Measurements from ENCODE around the gene ITGAD. TPM values are rescaled to one million over a fixed set of nuclear protein-coding genes. Genes with fewer than 3 reads are reported as not detected.
A peak's percentile ranks its signal among the peaks of the same experiment; 100 is the strongest.

ITGAD gene
- total RNA-seq, 1 donor from 2014 or later, result not detected

DNA sequence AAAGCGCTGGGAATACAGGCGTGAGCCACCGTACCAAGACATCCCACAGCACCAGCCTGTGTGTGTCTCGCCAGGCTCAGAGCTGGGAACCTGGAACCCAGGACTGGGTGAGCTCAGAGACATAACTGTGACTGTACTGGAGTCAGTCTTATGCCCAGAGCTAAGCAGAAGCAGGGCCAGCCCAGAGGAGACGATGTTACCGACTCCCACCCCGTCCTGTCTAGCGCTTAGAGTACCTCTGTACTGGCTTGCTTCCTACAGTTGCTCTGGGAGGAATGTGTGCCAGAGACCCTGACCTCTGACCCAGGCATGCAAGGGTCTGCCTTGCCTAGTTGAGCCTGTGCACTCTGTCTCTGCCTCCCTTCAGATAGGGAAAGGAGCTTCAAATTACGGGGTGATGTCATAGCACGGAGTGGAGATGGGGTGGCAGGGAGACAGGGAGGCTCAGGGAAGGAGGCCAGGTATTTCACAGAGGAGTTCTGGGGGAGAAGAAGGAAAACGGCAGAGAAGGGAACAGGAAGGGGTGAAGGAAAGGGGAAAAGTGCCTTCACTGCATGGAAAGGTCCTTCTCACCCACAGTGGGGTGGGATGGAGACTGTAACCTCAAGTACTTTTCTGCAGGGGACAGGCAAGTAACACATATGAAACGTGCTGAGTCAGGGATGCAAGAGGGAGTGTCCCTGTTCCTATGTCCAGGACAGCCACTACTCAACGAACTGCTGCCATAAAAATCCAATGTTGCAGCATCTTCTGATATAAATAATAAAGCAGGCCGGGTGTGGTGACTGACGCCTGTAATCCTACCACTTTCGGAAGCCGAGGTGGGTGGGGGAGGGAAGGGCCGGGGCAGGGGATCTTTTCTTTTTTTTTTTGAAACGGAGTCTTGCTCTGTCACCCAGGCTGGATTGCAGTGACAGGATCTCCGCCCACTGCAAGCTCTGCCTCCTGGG lies 60.4 kb downstream of the ITGAD start:
- DNase-seq (ENCODE audit: low spot score), result no peak
- intact Hi-C loops (cut with DNase I), result loop anchor here (10.0 kb wide), 1 partner anchor 499 kb away; the partner anchor contains the start of gene SETD1A

DNA sequence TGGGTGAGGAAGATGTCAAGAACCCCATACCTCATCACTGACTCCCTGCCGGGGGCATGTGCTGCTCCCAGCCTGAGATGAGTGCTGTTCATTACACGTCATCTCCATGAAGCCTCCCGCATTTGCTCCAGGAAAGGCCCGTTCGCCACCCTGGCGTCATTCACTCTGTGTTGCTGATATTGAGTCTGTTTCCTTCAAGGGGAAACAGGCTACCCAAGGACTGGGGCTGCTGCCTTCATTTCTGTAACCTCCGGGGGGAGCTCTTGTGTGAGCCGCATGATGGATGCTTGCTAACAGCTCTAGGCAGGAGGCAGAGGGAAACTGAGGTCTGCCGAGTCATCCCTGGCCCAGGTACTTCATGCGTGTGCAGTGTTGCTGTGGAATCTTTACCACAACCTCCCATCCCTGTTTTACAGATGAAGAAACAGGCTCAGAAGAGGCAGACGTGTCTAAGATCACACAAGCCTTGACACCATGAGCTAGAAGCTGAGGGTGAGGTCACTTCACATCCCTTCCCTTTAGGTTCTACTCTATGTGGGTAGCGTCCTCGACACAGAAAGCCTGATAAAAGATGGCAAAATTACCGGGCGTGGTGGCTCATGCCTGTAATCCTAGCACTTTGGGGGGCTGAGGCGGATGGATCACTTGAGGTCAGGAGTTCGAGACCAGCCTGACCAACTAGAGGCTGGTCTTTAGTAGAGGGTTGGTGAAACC lies 62.6 kb downstream of the ITGAD start:
- intact Hi-C loops (cut with DNase I), result loop anchor here (5.0 to 10.0 kb wide), 5 partner anchors 52 to 501 kb away; partner anchors contain the start of genes RUSF1, SETD1A and ZNF267
- DNase-seq (ENCODE audit: low spot score), result no peak

- DNase-seq (ENCODE audit: low spot score), result no peak
- intact Hi-C loops (cut with DNase I), result loop anchor here (5.0 to 10.0 kb wide), 5 partner anchors 50 to 502 kb away; partner anchors contain the start of genes RUSF1, SETD1A and ZNF267
Measured at GRCh38 chr16:31456988-31457360, 63.8 kb downstream of the ITGAD start.

- DNase-seq (ENCODE audit: low spot score), result no peak
Measured at GRCh38 chr16:31458073-31458843, 65.1 kb downstream of the ITGAD start.

DNA sequence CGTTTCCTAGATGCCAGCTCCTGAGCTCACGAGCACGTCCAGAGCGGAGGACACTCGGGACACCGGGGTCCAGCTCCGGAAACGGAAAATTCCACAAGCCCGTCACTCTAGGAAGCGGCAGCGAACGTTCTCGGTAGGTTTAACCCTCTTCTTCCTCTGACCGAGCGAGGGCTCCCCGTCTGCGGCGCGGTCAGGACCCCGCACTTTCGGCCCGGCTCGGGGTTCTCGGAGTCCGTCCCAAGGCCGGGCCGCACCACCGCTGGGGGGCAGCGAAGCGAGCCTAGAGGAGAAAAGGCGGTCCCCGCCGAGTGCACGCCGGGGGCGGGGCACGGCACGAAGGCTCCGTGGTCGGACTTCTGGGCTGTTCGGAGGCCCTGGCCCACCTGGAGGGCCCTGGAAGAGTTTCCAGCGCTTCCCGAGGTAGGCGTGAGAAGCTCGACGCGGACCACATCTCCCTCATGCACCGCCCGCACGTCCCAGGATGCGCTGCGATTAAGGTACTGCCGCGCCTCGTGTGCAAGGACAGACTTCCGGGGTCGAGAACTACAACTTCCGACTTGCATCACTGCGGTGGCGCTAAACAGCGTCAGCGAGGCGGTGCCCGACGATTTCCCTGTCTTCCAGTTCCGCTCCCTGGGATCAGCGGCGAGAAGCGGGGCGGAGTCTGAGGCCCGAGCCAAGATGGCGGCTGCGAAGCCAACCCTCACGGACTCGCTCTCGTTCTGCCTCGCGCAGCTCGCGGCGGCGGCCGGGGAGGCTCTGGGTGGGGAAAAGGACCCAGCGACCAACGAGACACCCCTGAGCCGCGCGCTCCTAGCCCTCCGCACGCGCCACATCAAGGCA lies 65.9 kb downstream of the ITGAD start, which contains the start of gene ARMC5:
Gene ARMC5 (plus strand): TSS at position 658 of the 843 bp plus-strand sequence. CDS start 24 bp downstream, at position 682.
- intact Hi-C loops (cut with DNase I), result loop anchor here (5.0 to 10.0 kb wide), 5 partner anchors 48 to 504 kb away; partner anchors contain the start of genes RUSF1, SETD1A and ZNF267
- peak; percentile 98 for DNase-seq (ENCODE audit: low spot score)

More at GRCh38 chr16:31458073-31458843, 65.1 kb downstream of the ITGAD start:
- intact Hi-C loops (cut with DNase I), result loop anchor here (5.0 to 10.0 kb wide), 5 partner anchors 49 to 503 kb away; partner anchors contain the start of genes RUSF1, SETD1A and ZNF267

DNA sequence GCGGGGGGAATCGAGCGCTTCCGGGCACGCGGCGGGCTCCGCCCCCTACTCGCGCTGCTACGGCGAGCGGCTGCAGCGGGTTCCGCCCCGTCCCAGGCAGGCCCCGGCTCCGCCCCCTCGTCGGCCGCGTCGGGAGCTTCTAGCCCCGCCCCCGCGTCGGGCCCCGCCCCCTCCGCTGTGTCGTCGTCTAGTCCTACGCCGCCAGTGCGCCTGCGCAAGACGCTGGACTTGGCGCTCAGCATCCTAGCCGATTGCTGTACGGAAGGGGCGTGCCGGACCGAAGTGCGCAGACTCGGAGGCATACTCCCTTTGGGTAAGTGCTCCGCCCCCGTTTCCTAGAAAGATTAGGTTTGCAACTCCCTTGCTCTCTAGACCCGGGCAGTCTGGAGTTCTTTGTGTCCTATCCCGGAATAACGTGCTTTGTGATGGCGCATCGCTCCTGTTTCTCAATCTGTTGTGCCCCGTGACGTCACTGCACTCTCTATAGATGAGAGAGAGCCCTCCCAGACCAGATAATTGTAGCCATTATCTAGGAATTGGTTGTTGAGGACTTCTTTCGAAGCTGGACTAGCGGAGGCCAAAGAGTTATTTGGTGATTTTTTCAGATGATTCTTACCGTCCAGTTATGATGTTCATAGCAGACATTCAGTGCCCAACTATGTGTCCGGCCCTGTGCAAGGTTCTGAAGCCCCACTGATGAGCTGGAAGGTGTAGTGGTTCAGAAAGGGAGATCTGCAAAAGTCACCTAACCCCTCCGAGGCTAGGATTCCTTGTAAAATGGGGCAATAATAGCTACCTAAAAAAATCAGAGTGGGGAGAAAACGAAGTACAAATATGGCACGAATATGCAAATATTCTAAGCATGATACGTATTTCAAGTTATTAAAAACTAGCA lies 66.8 kb downstream of the ITGAD start:
- intact Hi-C loops (cut with DNase I), result loop anchor here (5.0 to 10.0 kb wide), 5 partner anchors 47 to 505 kb away; partner anchors contain the start of genes RUSF1, SETD1A and ZNF267

GRCh38 chr16:31460582-31461002 lies 67.5 kb downstream of the ITGAD start:
- intact Hi-C loops (cut with DNase I), result no loop called here
- no peak for DNase-seq (ENCODE audit: low spot score)

More for the DNA sequence above, 66.8 kb downstream of the ITGAD start:
- DNase-seq (ENCODE audit: low spot score), result peak; percentile 100

- DNase-seq (ENCODE audit: low spot score), result no peak
- intact Hi-C loops (cut with DNase I), result no loop called here
Measured at GRCh38 chr16:31461201-31461920, 68.2 kb downstream of the ITGAD start.

- intact Hi-C loops (cut with DNase I), result no loop called here
- DNase-seq (ENCODE audit: low spot score), result no peak
Measured at GRCh38 chr16:31461921-31462804, 69.0 kb downstream of the ITGAD start.

DNA sequence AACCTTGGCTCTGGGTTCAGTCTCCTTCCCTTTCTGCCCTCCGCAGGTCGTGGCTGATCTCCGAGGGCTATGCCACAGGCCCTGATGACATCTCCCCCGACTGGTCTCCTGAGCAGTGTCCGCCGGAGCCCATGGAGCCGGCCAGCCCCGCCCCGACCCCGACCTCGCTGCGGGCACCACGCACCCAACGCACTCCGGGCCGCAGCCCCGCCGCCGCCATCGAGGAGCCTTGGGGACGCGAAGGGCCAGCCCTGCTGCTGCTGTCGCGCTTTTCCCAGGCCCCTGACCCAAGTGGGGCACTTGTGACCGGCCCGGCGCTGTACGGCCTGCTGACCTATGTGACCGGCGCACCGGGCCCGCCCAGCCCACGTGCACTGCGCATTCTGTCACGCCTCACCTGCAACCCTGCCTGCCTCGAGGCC lies 71.2 kb downstream of the ITGAD start:
- intact Hi-C loops (cut with DNase I), result no loop called here
- no peak for DNase-seq (ENCODE audit: low spot score)

DNA sequence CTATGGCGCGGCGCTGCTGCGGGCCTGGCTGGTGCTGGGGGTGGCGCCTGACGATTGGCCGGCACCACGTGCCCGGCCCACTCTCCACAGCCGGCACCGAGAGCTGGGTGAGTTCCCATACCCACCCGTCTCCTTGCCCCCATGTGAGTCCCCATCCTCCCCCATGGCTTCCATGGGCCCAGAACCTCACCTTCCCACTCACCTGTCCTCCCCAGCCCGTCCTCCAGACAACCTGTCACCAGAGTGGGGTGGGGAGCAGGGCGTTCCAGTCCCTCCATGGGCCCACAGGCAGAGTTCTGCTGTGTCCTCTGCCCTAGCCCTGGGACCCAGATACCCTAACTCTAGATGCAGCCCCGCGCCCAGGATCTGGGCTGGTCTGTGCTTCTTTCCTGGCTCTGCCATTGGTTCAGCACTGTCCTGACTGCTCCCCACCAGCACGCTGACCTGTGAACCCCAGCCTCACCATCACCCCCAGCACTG lies 71.7 kb downstream of the ITGAD start:
- intact Hi-C loops (cut with DNase I), result no loop called here
- DNase-seq (ENCODE audit: low spot score), result no peak

DNA sequence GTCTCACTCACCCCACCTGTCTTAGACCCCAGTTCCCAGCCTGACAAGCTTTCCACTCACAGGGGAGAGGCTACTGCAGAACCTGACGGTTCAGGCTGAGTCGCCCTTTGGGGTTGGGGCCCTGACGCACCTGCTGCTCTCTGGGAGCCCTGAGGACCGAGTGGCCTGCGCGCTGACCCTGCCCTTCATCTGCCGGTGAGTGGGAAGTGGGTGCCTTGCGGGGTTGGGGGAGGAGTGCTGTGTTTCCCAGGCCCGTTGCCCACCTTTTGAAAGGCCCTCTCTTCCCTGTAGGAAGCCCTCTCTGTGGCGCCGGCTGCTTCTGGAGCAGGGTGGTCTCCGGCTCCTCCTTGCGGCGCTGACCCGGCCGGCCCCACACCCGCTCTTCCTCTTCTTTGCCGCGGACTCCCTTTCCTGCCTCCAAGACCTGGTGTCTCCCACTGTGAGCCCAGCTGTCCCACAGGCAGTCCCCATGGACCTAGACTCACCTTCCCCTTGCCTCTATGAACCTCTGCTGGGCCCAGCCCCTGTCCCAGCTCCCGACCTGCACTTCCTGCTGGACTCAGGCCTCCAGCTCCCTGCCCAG lies 72.7 kb downstream of the ITGAD start:
- no peak for DNase-seq (ENCODE audit: low spot score)
- intact Hi-C loops (cut with DNase I), result no loop called here

GRCh38 chr16:31466381-31466841 lies 73.3 kb downstream of the ITGAD start:
- intact Hi-C loops (cut with DNase I), result no loop called here
- no peak for DNase-seq (ENCODE audit: low spot score)

- DNase-seq (ENCODE audit: low spot score), result no peak
- intact Hi-C loops (cut with DNase I), result no loop called here
Measured at GRCh38 chr16:31467151-31467773, 74.1 kb downstream of the ITGAD start.

DNA sequence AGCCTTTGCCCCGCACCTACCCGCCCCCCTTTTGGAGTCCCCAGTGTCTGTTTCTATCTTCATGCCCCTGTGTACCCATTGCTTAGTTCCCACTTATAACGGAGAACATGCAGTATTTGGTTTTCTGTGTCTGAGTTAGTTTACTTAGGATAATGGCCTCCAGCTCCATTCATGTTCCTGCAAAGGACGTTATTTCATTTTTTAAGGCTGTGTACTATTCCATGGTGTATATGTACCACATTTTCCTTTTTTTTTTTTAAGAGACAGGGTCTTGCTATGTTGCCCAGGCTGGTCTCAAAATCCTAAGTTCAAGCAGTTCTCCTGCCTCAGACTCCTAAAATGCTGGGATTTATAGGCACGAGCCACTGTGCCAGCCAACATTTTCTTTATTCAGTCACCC lies 74.7 kb downstream of the ITGAD start:
- no peak for DNase-seq (ENCODE audit: low spot score)
- intact Hi-C loops (cut with DNase I), result no loop called here
